Colon (tissue), 2 donors: Measurements from ENCODE around the gene JAZF1.
"Not testable (repeated sequence)": the region's sequence is repeated elsewhere in the genome, so short reads cannot be mapped to it uniquely, and the experiment has no call there.

Source experiments
- FAIRE-seq: peaks from 2 replicates; lab custom pipeline; 2012; peaks lifted over from hg19 to GRCh38; lab: Jason Lieb, UNC
- donor health status: control.
- donor health status: control.

The JAZF1 gene

DNA sequence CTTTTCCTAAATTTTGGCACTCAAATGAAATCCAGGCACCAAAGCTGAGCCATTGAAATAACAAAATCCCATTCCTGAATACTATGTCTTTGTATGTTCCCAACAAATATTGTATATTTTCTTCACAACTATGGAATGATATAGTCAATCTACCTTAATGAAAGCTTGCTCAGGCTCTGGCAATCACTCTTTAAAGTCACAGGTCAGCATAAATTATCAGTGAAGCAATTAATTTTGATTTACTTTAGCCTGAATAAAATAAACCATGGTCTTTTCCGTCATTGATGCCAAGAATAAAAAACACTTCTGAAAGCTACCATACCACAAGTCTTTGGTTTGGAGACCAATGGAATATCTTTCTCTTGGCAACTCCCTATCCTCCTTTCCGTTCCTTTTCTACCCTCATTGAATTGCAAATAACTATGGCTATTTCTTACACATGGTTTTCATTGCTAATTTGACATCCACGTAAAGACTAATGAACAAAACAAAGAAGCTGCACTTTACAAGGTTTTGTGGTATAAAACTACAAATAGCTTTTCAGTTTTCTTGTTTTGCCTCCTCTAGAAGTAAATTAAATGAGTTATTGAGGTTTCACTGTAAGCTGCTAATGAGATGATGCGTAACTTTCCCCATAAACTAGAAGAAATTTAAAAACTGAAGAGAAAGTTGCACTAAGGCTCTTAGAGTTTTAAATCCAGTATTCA, 274.1 kb downstream of the JAZF1 start:
- no peak for FAIRE-seq

DNA sequence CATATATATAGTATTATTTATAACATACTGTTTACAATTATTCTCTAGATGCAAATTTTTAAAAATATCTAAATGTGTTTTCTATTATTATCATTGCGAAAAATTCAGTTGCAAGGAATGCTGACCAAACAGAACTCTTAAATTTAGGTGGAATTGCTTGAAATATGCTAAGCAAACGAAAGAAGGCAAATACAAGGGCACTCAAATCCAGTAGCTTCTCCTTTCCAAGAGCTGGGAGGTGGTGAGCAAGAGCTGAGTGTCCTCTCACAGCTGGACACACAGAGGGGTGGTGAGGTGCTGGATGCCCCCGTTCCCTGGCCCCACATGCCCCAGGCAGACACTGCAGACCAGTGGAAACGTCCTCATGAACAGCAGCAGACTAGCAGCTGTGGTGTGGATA, 274.6 kb downstream of the JAZF1 start:
- no peak for FAIRE-seq

- no peak for FAIRE-seq
Measured at GRCh38 chr7:27901028-27901760, 279.4 kb downstream of the JAZF1 start.

GRCh38 chr7:27900006-27900405, 280.6 kb downstream of the JAZF1 start:
- FAIRE-seq: no peak

GRCh38 chr7:27899601-27900000, 281.0 kb downstream of the JAZF1 start:
- FAIRE-seq: no peak

GRCh38 chr7:27897441-27897847, 283.2 kb downstream of the JAZF1 start:
- FAIRE-seq: no peak

GRCh38 chr7:27897001-27897400, 283.6 kb downstream of the JAZF1 start:
- FAIRE-seq: no peak

- FAIRE-seq: no peak
Measured at GRCh38 chr7:27895551-27895950, 285.0 kb downstream of the JAZF1 start.

DNA sequence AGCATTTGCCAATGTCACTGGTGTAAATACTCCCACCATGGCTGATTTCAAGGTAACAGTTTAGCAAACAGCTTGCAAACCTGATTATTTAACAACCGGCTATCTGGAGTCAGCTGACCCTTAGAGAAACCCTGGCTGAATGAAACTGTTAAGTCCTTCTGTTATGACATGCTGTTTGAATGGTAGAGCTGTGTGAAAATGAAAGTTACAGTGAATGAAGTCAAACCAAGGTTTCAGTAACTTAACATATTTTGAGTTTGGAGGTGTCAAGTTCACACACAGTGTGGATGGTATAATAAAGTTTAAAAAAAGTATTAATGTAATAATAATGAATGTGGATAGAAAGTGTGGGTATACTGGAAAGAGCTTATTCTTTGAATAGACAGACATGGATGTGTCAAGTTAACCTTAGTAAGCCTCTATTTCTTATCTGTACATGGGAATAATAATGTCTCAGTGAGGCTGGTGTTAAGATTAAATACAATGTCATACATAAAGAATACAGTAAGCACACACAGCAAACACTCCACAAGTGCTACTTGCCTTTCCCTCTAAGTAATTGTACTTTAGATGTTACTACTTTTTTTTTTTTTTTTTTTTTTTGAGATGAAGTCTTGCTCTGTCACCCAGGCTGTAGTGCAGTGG, 290.3 kb downstream of the JAZF1 start:
- FAIRE-seq: no peak

DNA sequence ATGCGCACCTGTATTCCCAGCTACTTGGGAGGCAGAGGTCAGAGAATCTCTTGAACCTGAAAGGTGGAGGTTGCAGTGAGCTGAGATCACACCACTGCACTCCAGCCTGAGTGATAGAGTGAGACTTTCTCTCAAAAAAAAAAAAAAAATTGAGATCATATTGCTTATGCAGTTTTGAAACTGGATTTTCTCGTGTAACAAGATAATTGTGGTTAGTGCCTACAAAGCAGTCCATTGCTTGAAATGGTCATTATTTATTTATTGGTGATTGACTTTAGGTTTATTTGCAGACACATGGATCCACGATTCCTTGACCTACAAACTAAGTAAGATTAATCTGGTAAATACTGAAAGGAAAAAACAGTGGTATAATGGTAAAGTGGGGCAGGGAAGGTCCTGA, 290.8 kb downstream of the JAZF1 start:
- no peak for FAIRE-seq

GRCh38 chr7:27888736-27889135, 291.9 kb downstream of the JAZF1 start:
- no peak for FAIRE-seq

DNA sequence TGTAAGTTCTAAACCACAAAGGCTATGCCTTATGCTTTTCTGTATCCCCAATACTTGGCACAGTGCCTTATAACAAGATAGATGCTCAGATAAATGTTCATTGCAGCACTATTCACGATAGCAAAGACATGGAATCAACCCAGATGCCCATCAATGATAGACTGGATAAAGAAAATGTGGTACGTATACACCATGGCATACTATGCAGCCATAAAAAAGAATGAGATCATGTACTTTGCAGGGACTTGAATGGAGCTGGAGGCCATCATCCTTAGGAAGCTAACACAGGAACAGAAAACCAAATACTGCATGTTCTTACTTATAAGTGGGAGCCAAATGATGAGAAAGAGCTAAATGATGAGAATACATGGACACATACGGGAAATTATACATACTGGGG, 293.9 kb downstream of the JAZF1 start:
- FAIRE-seq: not testable (repeated sequence)

GRCh38 chr7:27885652-27886051, 294.9 kb downstream of the JAZF1 start:
- no peak for FAIRE-seq

- no peak for FAIRE-seq
Measured at GRCh38 chr7:27883696-27884095, 296.9 kb downstream of the JAZF1 start.

DNA sequence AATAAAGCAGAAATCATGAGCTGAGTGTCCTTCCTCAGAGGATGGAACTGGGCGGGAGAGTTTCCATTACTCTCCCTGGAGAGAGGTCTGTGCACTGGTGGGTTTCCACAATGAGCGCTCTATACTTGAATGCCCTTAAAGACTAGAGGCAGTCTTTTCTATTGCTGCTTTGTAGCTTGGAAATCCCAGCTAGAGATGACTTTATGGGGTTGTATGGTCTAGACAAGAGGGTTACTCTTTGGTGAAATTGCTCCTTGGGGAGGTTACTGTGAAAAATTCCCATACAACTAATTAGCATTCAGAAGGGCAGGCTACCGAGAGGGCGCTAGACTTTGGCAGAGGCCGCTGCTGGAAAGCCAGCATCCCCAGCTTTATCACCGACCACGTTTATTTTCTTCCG, 303.8 kb downstream of the JAZF1 start:
- FAIRE-seq: no peak

- FAIRE-seq: no peak
Measured at GRCh38 chr7:27875832-27876231, 304.8 kb downstream of the JAZF1 start.

GRCh38 chr7:27875061-27875460, 305.5 kb downstream of the JAZF1 start:
- FAIRE-seq: no peak

- no peak for FAIRE-seq
Measured at GRCh38 chr7:27873981-27874957, 306.3 kb downstream of the JAZF1 start.

DNA sequence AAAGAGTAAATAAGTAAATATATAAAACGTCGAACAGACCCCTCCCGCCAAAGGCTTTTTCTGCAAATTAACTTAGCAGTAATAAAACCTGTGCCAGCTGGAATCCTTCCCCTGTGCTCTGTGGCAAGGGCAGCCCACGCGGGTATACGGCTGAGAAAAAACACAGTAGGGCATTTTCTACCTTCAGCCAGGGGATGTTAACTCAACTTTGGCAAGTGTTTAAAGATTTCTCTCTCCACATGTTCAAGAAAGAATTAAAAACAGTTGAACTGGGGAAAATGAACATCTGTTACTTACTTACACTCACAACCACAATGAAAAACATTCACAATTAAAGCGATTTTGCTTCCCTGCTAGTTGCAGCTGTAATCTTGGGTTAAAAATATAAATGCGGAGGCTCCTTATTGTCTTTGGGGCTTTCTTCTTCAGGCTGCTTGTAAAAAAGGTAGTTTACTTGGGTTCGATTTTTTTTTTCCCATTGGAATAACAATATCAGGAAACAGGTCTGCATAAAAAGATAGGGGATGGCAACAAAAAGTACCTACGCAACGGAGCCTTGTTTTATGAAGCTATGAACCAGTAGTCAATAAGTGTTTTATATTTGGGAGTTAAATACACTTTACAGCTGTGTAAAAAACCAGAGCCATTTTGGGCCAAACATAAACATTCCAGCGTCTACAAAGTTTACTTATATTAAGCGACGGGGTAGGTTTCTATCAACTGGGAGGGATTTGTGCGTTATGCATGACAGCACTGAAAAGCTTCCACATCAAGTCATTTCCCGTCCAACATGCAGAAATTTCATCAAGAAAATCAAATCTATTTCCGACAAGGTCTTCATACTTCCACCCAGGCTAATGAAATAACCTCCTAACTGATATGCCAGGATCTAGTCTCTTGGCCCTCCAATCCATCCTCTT, 308.0 kb downstream of the JAZF1 start:
- FAIRE-seq: no peak

DNA sequence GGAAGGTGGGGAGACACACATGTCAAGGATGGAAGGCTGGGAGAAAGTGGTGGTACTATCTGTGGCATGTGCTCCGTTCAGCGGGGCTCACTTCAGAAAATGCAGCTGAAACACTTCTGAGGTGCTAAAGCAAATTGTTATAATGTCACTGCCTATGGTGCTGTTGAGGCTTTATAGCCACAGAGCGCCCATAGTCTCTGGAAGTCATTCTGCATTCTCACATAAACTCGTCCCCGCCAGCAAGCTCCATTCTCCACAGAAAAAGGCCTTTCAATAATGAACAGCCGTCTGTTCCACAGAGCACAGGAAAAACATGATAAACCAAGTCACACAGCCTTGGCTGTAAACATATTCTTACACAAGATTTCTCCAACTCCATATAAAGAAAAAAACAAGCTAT, 308.7 kb downstream of the JAZF1 start:
- FAIRE-seq: no peak

- FAIRE-seq: no peak
Measured at GRCh38 chr7:27871086-27871485, 309.5 kb downstream of the JAZF1 start.
